Neural crest cell (in vitro differentiated cells): ENCODE measurements around the gene COL4A1. TPM values are rescaled to one million over a fixed set of nuclear protein-coding genes. Genes with fewer than 3 reads are reported as not detected.

ENCODE experiments used
- DNase-seq: peaks from one replicate; pipeline ENCODE4 v3.0.0; 2021; ENCODE audit warnings: low read depth, mixed read lengths, low spot score
- H3K27ac Mint-ChIP-seq: one replicate; pipeline ENCODE4 v1.8.0; 2021; ENCODE audit warnings: mild to moderate bottlenecking, mixed read lengths; ENCODE audit not compliant: unreplicated experiment
- H3K27me3 Mint-ChIP-seq: 2 replicates; pipeline ENCODE4 v1.8.0; 2021; ENCODE audit warnings: low read depth, mild to moderate bottlenecking, mixed read lengths
- H3K36me3 Mint-ChIP-seq: 2 replicates; pipeline ENCODE4 v1.8.0; 2021; ENCODE audit warnings: low read depth, mild to moderate bottlenecking, mixed read lengths
- H3K4me1 Mint-ChIP-seq: 2 replicates; pipeline ENCODE4 v1.8.0; 2021; ENCODE audit warnings: mixed read lengths
- H3K4me3 Mint-ChIP-seq: one replicate; pipeline ENCODE4 v1.8.0; 2021; ENCODE audit warnings: mild to moderate bottlenecking, mixed read lengths
- H3K9me3 Mint-ChIP-seq: 2 replicates; pipeline ENCODE4 v1.8.0; 2021; ENCODE audit warnings: mixed read lengths
- total RNA-seq: library from RNA; stranded (reverse); gene quantifications from 2 replicates; pipeline ENCODE4 v1.2.1, GENCODE V29; 2021
- TF ChIP-seq, protein P1 (sequence below): fragments of 200-600 bp; sonication (generic); conservative IDR thresholded peaks from 2 replicates; pipeline ENCODE4 v1.5.0; 2021; ENCODE audit warnings: antibody characterized with exemption, mild to moderate bottlenecking

The COL4A1 gene
- total RNA-seq, 1 donor from 2014 or later, result 65.5 TPM

DNA sequence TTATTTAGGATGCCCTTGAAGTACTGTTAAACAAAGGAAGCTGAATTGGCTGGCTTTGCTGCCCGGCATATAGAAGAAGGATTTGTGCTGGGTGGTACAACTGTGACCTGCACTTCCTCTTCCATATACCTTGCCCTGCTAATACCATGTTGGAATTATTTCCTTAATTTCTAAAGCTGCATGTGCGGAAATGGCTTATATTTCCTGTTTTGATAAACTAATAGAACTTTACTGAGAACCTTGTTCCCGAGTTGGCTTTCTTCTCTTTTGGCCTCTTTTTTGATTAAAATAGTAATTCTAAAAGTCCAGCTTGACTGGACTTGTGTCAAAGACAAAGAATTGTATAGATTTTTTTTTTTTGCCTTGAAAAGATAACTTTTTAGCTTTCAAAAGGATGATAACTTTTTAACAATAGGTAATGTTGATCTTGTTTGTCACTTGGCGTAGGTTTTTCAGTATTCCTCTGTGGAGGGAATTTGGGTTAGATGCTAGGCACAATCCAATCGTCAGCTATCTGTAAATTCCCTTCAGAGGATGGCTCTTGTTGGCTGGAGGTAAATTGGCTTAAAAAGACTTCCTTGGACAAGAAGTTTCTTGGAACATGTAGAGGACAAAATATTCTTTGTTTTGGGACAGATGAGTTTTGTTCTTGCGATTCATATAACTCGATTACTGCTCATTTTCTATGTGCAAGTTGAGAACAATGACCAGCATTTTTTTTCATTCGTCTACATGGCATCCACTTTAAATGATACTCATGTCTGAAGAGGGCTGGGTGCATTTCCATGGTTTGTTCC, 41.5 kb upstream of the COL4A1 start:
- TF ChIP-seq, protein P1, sequence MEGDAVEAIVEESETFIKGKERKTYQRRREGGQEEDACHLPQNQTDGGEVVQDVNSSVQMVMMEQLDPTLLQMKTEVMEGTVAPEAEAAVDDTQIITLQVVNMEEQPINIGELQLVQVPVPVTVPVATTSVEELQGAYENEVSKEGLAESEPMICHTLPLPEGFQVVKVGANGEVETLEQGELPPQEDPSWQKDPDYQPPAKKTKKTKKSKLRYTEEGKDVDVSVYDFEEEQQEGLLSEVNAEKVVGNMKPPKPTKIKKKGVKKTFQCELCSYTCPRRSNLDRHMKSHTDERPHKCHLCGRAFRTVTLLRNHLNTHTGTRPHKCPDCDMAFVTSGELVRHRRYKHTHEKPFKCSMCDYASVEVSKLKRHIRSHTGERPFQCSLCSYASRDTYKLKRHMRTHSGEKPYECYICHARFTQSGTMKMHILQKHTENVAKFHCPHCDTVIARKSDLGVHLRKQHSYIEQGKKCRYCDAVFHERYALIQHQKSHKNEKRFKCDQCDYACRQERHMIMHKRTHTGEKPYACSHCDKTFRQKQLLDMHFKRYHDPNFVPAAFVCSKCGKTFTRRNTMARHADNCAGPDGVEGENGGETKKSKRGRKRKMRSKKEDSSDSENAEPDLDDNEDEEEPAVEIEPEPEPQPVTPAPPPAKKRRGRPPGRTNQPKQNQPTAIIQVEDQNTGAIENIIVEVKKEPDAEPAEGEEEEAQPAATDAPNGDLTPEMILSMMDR, result no peak
- Mint-ChIP-seq H3K4me1 (peaks cover 25% of the 10 kb centered on the region), H3K27ac (no peak overlapping the region), H3K9me3 (peaks cover 2% of the 10 kb centered on the region), H3K27me3 (no peaks in the 10 kb centered on the region), H3K4me3 (no peak overlapping the region), H3K36me3 (peaks cover 9% of the 10 kb centered on the region)
- DNase-seq, result no peak

DNA sequence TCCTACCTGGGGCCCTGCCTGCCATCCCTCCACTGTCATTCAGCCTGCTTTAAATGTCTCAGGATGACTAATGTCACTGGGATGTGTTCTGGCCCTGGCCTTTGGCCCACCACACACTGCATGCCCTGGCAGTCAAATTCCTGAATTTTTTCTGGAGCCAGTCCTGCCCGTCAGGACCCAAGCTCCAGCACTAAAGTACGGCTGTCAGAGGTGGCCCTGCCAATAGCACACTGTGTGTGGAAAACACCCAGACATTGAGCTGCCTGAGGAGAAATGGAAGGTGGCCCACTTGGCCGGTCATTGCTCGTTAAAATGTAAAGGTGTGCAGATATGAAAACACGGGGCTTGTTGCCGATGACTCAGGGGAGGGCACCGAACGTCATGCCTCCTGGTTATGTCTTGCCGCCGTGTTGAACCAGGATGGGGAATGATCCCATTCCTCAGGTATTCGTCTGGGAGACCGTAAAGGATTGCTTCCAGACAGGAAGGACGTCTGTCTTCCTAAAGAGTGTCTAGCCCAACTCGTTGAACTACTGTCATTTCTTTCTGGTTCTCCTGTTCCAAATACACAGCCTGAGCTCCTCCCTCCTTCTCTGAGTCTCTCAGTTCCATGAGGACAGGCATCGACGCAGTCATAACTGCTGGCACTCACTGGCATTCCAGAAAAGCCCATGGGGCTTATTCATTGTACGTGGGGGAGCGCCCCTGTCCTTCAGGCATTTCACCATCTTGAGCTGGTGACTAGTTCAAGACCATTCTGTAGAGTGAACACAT, 40.8 kb upstream of the COL4A1 start:
- Mint-ChIP-seq H3K9me3 (peaks cover 2% of the 10 kb centered on the region), H3K36me3 (peaks cover 9% of the 10 kb centered on the region), H3K4me3 (no peak overlapping the region), H3K27ac (no peak overlapping the region), H3K4me1 (peaks cover 25% of the 10 kb centered on the region), H3K27me3 (no peaks in the 10 kb centered on the region)
- TF ChIP-seq, protein P1, result no peak
- no peak for DNase-seq

DNA sequence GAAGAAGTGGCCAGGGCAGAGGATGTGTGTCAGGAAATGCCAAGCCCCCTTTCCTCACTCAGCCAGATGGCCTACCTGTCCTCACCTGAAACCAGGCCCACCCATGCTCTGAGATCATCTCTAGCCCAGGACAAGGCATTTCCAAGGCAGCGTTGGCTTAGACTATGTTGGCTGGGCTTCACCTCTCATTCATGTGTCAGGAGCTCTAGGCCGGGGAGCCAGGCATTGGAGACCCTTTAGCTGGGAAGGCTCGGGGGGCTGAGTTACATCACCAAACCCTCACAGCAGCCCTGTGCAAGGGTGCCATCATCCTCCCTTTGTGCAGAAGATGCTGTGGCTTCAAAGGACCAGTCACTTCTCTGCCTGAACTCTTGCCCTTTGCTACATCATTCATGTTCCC, 40.1 kb upstream of the COL4A1 start:
- Mint-ChIP-seq H3K4me1 (peaks cover 25% of the 10 kb centered on the region), H3K27me3 (no peaks in the 10 kb centered on the region), H3K9me3 (peaks cover 2% of the 10 kb centered on the region), H3K4me3 (no peak overlapping the region), H3K36me3 (peaks cover 9% of the 10 kb centered on the region), H3K27ac (no peak overlapping the region)
- TF ChIP-seq, protein P1, result no peak
- no peak for DNase-seq

DNA sequence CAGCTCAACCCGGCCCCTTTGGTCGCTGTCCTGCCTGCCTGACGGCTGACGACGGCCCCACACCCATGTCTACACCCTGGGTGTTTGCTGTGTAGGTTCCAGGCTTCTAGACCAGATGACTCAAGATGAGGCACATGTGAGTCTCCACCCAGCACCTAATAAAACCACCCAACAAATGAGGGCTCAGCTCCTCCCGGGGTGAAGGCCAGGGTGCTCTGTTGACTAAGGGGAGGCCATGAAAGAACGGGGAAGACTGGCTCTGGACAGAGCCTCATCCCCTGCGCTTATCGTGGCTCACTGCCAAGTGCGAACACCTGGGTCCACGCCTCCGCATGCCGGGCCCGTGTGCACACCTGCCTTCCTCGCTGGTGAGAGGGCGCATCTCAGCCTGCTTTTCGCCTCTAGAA, 39.7 kb upstream of the COL4A1 start:
- Mint-ChIP-seq H3K27me3 (no peaks in the 10 kb centered on the region), H3K4me3 (no peak overlapping the region), H3K27ac (no peak overlapping the region), H3K9me3 (peaks cover 2% of the 10 kb centered on the region), H3K4me1 (peaks cover 29% of the 10 kb centered on the region), H3K36me3 (peaks cover 9% of the 10 kb centered on the region)
- TF ChIP-seq, protein P1, result no peak
- no peak for DNase-seq

DNA sequence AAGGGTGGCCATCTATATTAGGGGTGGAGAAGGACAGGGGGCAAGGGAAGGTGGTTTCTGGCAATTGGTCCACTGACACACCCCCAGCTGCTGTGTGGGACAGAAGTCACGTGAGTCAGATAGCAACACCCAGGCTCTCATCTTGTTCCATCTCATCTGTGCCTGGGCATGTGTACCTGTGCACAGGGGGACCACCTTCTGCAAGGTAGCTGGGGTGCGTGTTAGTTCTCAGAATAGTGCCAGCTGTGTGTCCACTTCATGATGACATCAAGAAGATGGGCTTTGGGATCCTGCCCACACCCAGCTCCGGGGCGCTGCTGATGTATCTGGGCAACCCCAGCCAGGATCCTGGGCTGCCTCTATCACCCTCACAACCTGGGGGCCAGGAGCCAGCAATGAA, 38.7 kb upstream of the COL4A1 start:
- DNase-seq, result no peak
- Mint-ChIP-seq H3K4me3 (no peak overlapping the region), H3K27me3 (no peaks in the 10 kb centered on the region), H3K4me1 (peaks cover 36% of the 10 kb centered on the region), H3K9me3 (peaks cover 2% of the 10 kb centered on the region), H3K36me3 (peaks cover 9% of the 10 kb centered on the region), H3K27ac (no peak overlapping the region)
- TF ChIP-seq, protein P1, result no peak
